ENCODE data around the gene PRKCA. TPM values are rescaled to one million over a fixed set of nuclear protein-coding genes. Genes with fewer than 3 reads are reported as not detected.

The PRKCA gene
- total and polyA plus RNA-seq, 9 of the 15 experiments (the other 6 are each of a cell fraction or from before 2014, with no cell fraction given) = 3.2 to 33.0 (median 17.8) TPM

- TF ChIP-seq RNF219 (CRISPR knock-in tag; IDR thresholded peaks at IDR 0.05) = no peak
- TF ChIP-seq OTX1 (CRISPR knock-in tag; IDR thresholded peaks at IDR 0.05) = 0 out of 2 replicates have a peak, but pooled peaks have one; percentile 15
- TF ChIP-seq HDAC3 (IDR thresholded peaks at IDR 0.05; ENCODE audit: borderline replicate concordance, partially characterized antibody) = no peak
- TF ChIP-seq CBX2 (IDR thresholded peaks at IDR 0.05; ENCODE audit: insufficient read depth, low read length, poor library complexity, severe bottlenecking) = no peak
- no peak for TF ChIP-seq NCOR1 (IDR thresholded peaks at IDR 0.05)
- TF ChIP-seq RBM39 (optimal IDR thresholded peaks at IDR 0.05; ENCODE audit: low read depth, low read length) = no peak
- no peak for TF ChIP-seq COPS2 (conservative IDR thresholded peaks at IDR 0.05)
- no peak for TF ChIP-seq ILK (tag; IDR thresholded peaks at IDR 0.05; ENCODE audit: borderline replicate concordance, low read depth)
- TF ChIP-seq, protein P1, sequence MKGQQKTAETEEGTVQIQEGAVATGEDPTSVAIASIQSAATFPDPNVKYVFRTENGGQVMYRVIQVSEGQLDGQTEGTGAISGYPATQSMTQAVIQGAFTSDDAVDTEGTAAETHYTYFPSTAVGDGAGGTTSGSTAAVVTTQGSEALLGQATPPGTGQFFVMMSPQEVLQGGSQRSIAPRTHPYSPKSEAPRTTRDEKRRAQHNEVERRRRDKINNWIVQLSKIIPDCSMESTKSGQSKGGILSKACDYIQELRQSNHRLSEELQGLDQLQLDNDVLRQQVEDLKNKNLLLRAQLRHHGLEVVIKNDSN (CRISPR knock-in tag; IDR thresholded peaks at IDR 0.05) = peak; percentile 71
- TF ChIP-seq PHB (CRISPR knock-in tag; IDR thresholded peaks at IDR 0.05) = no peak
- TF ChIP-seq ELF1 (tag; IDR thresholded peaks at IDR 0.05) = 0 out of 2 replicates have a peak, but pooled peaks have one; percentile 34
- no peak for TF ChIP-seq BRCA1 (IDR thresholded peaks at IDR 0.05)
- TF ChIP-seq BRCA1 (CRISPR knock-in tag; IDR thresholded peaks at IDR 0.05) = no peak
- no peak for TF ChIP-seq ZNF274 (IDR thresholded peaks at IDR 0.05; ENCODE audit: borderline replicate concordance, low read depth, low read length)
- TF ChIP-seq, protein P2, sequence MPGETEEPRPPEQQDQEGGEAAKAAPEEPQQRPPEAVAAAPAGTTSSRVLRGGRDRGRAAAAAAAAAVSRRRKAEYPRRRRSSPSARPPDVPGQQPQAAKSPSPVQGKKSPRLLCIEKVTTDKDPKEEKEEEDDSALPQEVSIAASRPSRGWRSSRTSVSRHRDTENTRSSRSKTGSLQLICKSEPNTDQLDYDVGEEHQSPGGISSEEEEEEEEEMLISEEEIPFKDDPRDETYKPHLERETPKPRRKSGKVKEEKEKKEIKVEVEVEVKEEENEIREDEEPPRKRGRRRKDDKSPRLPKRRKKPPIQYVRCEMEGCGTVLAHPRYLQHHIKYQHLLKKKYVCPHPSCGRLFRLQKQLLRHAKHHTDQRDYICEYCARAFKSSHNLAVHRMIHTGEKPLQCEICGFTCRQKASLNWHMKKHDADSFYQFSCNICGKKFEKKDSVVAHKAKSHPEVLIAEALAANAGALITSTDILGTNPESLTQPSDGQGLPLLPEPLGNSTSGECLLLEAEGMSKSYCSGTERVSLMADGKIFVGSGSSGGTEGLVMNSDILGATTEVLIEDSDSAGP (CRISPR knock-in tag; IDR thresholded peaks at IDR 0.05) = no peak
- no peak for TF ChIP-seq ZNF444 (CRISPR knock-in tag; IDR thresholded peaks at IDR 0.05)
- TF ChIP-seq SNIP1 (IDR thresholded peaks at IDR 0.05; ENCODE audit: low read depth) = no peak
- TF ChIP-seq MED1 (CRISPR knock-in tag; IDR thresholded peaks at IDR 0.05; ENCODE audit: borderline replicate concordance) = no peak
- peak; percentile 78 for TF ChIP-seq VEZF1 (CRISPR knock-in tag; IDR thresholded peaks at IDR 0.05)
- no peak for TF ChIP-seq ILF3 (IDR thresholded peaks at IDR 0.05; ENCODE audit: borderline replicate concordance)
- no peak for TF ChIP-seq CBFA2T2 (conservative IDR thresholded peaks at IDR 0.05)
- TF ChIP-seq TCFL5 (CRISPR knock-in tag; conservative IDR thresholded peaks at IDR 0.05) = no peak
- no peak for TF ChIP-seq CHCHD3 (CRISPR knock-in tag; IDR thresholded peaks at IDR 0.05)
- TF ChIP-seq RBFOX2 (IDR thresholded peaks at IDR 0.05; ENCODE audit: low read depth, low read length) = peak; percentile 61
These were observed at the start of gene PRKCA (continued) for GRCh38 chr17:66301864-66302741.

All from K562 (cell line).